Activated T-cell treated with anti-CD3 and anti-CD28 coated beads, Interleukin-2, amount 50 U/mL, for 24 hours (primary cell): ENCODE data around the gene RTN4IP1.
"Not testable (repeated sequence)": the region's sequence is repeated elsewhere in the genome, so short reads cannot be mapped to it uniquely, and the experiment has no call there.

ENCODE experiments used
- DNase-seq: peaks from one replicate; pipeline ENCODE4 v3.0.0-alpha.2; 2020
- H3K27ac Mint-ChIP-seq: 2 replicates; pipeline ENCODE4 v1.8.0; 2020; ENCODE audit warnings: mild to moderate bottlenecking, mixed read lengths
- H3K27me3 Mint-ChIP-seq: 2 replicates; pipeline ENCODE4 v1.8.0; 2020; ENCODE audit warnings: mixed read lengths
- H3K36me3 Mint-ChIP-seq: 2 replicates; pipeline ENCODE4 v1.8.0; 2020; ENCODE audit warnings: low read depth, mixed read lengths
- H3K4me1 Mint-ChIP-seq: 2 replicates; pipeline ENCODE4 v1.8.0; 2020; ENCODE audit warnings: low read depth, mixed read lengths
- H3K4me3 Mint-ChIP-seq: 2 replicates; pipeline ENCODE4 v1.8.0; 2020; ENCODE audit warnings: mild to moderate bottlenecking, moderate library complexity, mixed read lengths
- H3K9me3 Mint-ChIP-seq: 2 replicates; pipeline ENCODE4 v1.8.0; 2020; ENCODE audit warnings: mixed read lengths

The RTN4IP1 gene

GRCh38 chr6:106579281-106579680, 50.0 kb downstream of the RTN4IP1 start:
- H3K9me3 Mint-ChIP-seq: no peaks in the 10 kb centered on the region
- peaks cover 44% of the 10 kb centered on the region for H3K36me3 Mint-ChIP-seq
- no peaks in the 10 kb centered on the region for H3K27me3 Mint-ChIP-seq
- H3K4me3 Mint-ChIP-seq: no peak overlapping the region
- DNase-seq: no peak
- peaks cover 5% of the 10 kb centered on the region for H3K4me1 Mint-ChIP-seq
- H3K27ac Mint-ChIP-seq: no peak overlapping the region

GRCh38 chr6:106574741-106575458, 54.4 kb downstream of the RTN4IP1 start:
- H3K27me3 Mint-ChIP-seq: no peaks in the 10 kb centered on the region
- DNase-seq: no peak
- peak overlapping the region; percentile 53 for H3K27ac Mint-ChIP-seq
- no peak overlapping the region for H3K4me3 Mint-ChIP-seq
- peaks cover 5% of the 10 kb centered on the region for H3K4me1 Mint-ChIP-seq
- peaks cover 32% of the 10 kb centered on the region for H3K36me3 Mint-ChIP-seq
- no peaks in the 10 kb centered on the region for H3K9me3 Mint-ChIP-seq

DNA sequence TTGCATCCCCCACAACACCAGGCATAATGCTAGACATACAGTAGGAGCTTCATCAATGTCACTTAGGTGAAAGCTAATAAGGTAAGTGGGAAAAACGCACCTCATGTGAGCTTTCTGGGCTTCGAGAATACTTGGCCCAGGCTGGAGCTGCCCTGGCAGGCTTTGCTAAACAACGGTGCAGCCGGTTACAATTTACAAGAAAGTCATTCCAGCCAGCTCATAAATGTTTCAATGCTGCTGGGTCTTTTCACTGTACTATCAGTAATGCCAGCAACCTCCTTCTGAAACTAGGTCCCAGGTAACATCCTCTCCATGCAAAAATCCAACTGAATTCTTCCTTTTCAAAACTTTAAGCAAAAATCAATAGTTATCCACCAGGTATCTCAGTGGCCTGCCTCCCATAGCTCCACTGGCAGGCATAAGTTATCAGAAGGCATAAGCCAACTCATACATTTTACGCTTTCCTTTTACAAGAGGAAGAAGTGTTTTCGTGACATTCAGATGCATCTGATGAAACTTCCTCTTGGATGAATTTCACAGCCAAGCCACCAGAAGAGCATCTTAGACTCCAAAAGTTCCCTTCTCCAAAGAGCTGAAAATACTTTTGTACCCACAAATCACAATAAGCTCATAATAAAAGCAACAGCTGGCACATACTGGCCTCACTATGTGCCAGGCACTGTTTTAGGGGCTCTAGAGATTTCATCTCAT, 56.3 kb downstream of the RTN4IP1 start:
- peak overlapping the region; percentile 66 for H3K27ac Mint-ChIP-seq
- DNase-seq: no peak
- H3K9me3 Mint-ChIP-seq: no peaks in the 10 kb centered on the region
- no peaks in the 10 kb centered on the region for H3K27me3 Mint-ChIP-seq
- peaks cover 42% of the 10 kb centered on the region for H3K36me3 Mint-ChIP-seq
- no peak overlapping the region for H3K4me3 Mint-ChIP-seq
- peaks cover 12% of the 10 kb centered on the region for H3K4me1 Mint-ChIP-seq

DNA sequence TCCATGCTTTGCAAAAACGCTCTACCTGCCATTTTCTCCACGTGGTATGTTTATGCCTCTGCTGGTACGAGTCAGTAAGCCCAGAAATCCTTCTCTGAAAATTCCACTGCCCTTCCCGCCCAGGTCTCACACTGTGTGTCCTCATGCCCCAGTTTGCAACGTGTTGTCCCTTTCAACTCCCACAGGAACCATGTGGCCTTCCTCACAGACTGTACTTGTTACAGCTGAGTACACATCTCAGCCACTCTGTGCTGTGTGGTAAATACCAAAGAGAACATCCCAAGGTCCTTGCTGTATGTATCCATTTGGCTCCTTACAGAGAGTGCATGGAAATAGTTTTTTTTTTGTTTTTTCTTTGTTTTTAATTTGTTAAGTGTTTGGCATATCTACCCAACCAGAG, 56.9 kb downstream of the RTN4IP1 start:
- no peak for DNase-seq
- no peaks in the 10 kb centered on the region for H3K9me3 Mint-ChIP-seq
- peak overlapping the region; percentile 16 for H3K27ac Mint-ChIP-seq
- peaks cover 48% of the 10 kb centered on the region for H3K36me3 Mint-ChIP-seq
- H3K4me1 Mint-ChIP-seq: peaks cover 14% of the 10 kb centered on the region
- no peaks in the 10 kb centered on the region for H3K27me3 Mint-ChIP-seq
- H3K4me3 Mint-ChIP-seq: no peak overlapping the region

DNA sequence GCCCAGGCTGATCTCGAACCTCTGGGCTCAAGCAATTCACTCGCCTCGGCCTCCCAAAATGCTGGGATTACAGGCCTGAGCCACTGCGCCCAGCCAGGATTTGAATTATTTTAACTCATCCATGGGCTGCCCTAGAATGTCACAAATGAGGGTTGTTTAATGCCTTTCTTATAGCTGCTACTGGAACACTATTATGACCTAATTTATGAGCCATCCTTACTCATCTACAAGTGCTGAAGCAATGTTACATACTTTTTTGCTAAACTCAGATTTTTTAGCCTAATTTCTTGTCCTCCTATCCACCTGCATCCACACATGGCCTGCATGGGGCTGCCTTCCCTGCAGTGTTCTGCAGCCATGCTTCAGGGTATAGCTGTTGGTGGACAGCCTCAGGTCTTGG, 59.9 kb downstream of the RTN4IP1 start:
- Mint-ChIP-seq H3K4me1 (peaks cover 15% of the 10 kb centered on the region), H3K27ac (peak overlapping the region; percentile 74), H3K27me3 (no peaks in the 10 kb centered on the region), H3K36me3 (peaks cover 64% of the 10 kb centered on the region), H3K4me3 (no peak overlapping the region), H3K9me3 (no peaks in the 10 kb centered on the region)
- DNase-seq: no peak

GRCh38 chr6:106568530-106568929, 60.8 kb downstream of the RTN4IP1 start:
- no peak overlapping the region for H3K4me3 Mint-ChIP-seq
- H3K4me1 Mint-ChIP-seq: peaks cover 15% of the 10 kb centered on the region
- H3K9me3 Mint-ChIP-seq: no peaks in the 10 kb centered on the region
- no peaks in the 10 kb centered on the region for H3K27me3 Mint-ChIP-seq
- no peak for DNase-seq
- peak overlapping the region; percentile 88 for H3K27ac Mint-ChIP-seq
- peaks cover 73% of the 10 kb centered on the region for H3K36me3 Mint-ChIP-seq

GRCh38 chr6:106564476-106564875, 64.8 kb downstream of the RTN4IP1 start:
- no peak overlapping the region for H3K4me3 Mint-ChIP-seq
- H3K27ac Mint-ChIP-seq: peak overlapping the region; percentile 2
- H3K4me1 Mint-ChIP-seq: peaks cover 36% of the 10 kb centered on the region
- peaks cover 88% of the 10 kb centered on the region for H3K36me3 Mint-ChIP-seq
- no peak for DNase-seq
- H3K9me3 Mint-ChIP-seq: no peaks in the 10 kb centered on the region
- no peaks in the 10 kb centered on the region for H3K27me3 Mint-ChIP-seq

DNA sequence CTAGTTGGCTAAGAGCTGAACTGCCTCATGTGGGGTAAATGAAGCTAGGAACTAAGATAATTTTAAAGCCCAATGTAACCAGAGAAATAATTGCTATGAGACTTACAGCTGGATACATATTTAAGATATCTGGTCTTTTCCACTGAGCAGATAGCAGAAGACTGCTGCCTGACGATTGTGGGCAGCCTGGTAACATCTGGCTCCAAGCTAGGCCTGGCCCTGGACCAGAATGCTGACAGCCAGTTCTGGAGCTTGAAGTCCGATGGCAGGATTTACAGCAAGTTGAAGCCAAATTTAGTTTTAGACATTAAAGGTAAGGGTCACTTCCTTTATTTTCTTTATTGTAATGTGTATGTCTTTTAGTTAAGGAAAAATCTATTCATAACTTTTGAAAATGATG, 65.7 kb downstream of the RTN4IP1 start:
- Mint-ChIP-seq H3K9me3 (no peaks in the 10 kb centered on the region), H3K27me3 (no peaks in the 10 kb centered on the region), H3K36me3 (peaks cover 92% of the 10 kb centered on the region), H3K27ac (peak overlapping the region; percentile 23), H3K4me3 (no peak overlapping the region), H3K4me1 (peaks cover 36% of the 10 kb centered on the region)
- no peak for DNase-seq

- Mint-ChIP-seq H3K27me3 (no peaks in the 10 kb centered on the region), H3K27ac (peak overlapping the region; percentile 66), H3K4me1 (peaks cover 28% of the 10 kb centered on the region)
These were observed 67.5 kb downstream of the RTN4IP1 start for GRCh38 chr6:106561686-106562405.

GRCh38 chr6:106560996-106561685, 68.2 kb downstream of the RTN4IP1 start:
- no peak for DNase-seq
- Mint-ChIP-seq H3K4me1 (peaks cover 28% of the 10 kb centered on the region), H3K27ac (peak overlapping the region; percentile 24), H3K4me3 (no peak overlapping the region), H3K27me3 (no peaks in the 10 kb centered on the region), H3K36me3 (peaks cover 86% of the 10 kb centered on the region), H3K9me3 (no peaks in the 10 kb centered on the region)

More at GRCh38 chr6:106561686-106562405, 67.5 kb downstream of the RTN4IP1 start:
- no peak overlapping the region for H3K4me3 Mint-ChIP-seq
- H3K36me3 Mint-ChIP-seq: peaks cover 91% of the 10 kb centered on the region
- H3K9me3 Mint-ChIP-seq: no peaks in the 10 kb centered on the region
- no peak for DNase-seq

DNA sequence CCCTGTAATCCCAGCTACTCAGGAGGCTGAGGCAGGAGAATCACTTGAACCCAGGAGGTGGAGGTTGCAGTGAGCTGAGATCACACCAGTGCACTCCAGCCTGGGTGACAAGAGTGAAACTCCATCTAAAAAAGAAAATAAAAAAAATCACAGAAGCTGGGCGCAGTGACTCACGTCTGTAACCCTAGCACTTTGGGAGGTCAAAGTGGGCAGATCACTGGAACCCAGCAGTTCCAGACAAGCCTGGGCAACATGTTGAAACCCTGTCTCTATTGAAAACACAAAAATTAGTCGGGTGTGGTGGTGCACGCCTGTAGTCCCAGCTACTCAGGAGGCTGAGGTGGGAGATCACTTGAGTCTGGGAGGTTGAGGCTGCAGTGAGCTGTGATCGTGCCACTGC, 69.6 kb downstream of the RTN4IP1 start:
- Mint-ChIP-seq H3K27ac (peak overlapping the region; percentile 14), H3K4me1 (peaks cover 26% of the 10 kb centered on the region), H3K36me3 (peaks cover 88% of the 10 kb centered on the region)
- H3K27me3 Mint-ChIP-seq, H3K9me3 Mint-ChIP-seq, DNase-seq, H3K4me3 Mint-ChIP-seq: not testable (repeated sequence)

GRCh38 chr6:106558364-106558763, 70.9 kb downstream of the RTN4IP1 start:
- Mint-ChIP-seq H3K36me3 (peaks cover 87% of the 10 kb centered on the region), H3K27me3 (no peaks in the 10 kb centered on the region), H3K9me3 (no peaks in the 10 kb centered on the region), H3K4me3 (no peak overlapping the region), H3K27ac (no peak overlapping the region), H3K4me1 (peaks cover 35% of the 10 kb centered on the region)
- no peak for DNase-seq

- no peak for DNase-seq
- peaks cover 87% of the 10 kb centered on the region for H3K36me3 Mint-ChIP-seq
- H3K27me3 Mint-ChIP-seq: no peaks in the 10 kb centered on the region
- H3K4me3 Mint-ChIP-seq: no peak overlapping the region
- no peaks in the 10 kb centered on the region for H3K9me3 Mint-ChIP-seq
- no peak overlapping the region for H3K27ac Mint-ChIP-seq
- H3K4me1 Mint-ChIP-seq: peaks cover 40% of the 10 kb centered on the region
These were observed 71.5 kb downstream of the RTN4IP1 start for GRCh38 chr6:106557837-106558236.

GRCh38 chr6:106556368-106556960, 72.8 kb downstream of the RTN4IP1 start:
- Mint-ChIP-seq H3K27me3 (no peaks in the 10 kb centered on the region), H3K4me3 (no peak overlapping the region), H3K36me3 (peaks cover 83% of the 10 kb centered on the region), H3K9me3 (no peaks in the 10 kb centered on the region), H3K4me1 (peaks cover 40% of the 10 kb centered on the region), H3K27ac (no peak overlapping the region)
- no peak for DNase-seq
